Upper lobe of left lung (tissue), 4 donors: ENCODE measurements around the gene VAV1.

Experiments
- CTCF ChIP-seq, 6 experiments: fragments of 450-650 bp in 4 of 6; fragments of 200-600 bp in 2 of 6; sonication (generic) in 2 of 6; IDR thresholded peaks; one replicate each; pipeline ENCODE4 v1.5.1; 2016 to 2019; ENCODE audit warnings: antibody characterized with exemption in 6 of 6
- POLR2A ChIP-seq, 4 donors: fragments of 450-650 bp; IDR thresholded peaks; one replicate each; pipeline ENCODE4 v1.5.1; 2016 to 2017; ENCODE audit warnings: antibody characterized with exemption in 4 of 4, mild to moderate bottlenecking in 2 of 4
- POLR2AphosphoS5 ChIP-seq, 2 donors: sonication (generic); formaldehyde crosslinking; IDR thresholded peaks; one replicate each; pipeline ENCODE4 v1.5.1; 2017; ENCODE audit warnings: antibody characterized with exemption in 2 of 2

GRCh38 chr19:6777434-6777833 is 4.9 kb downstream of the VAV1 start:
- TF ChIP-seq CTCF (IDR thresholded peaks at IDR 0.05) (no peak), POLR2AphosphoS5 (IDR thresholded peaks at IDR 0.05) (no peak), POLR2A (IDR thresholded peaks at IDR 0.05) (no peak)
